DMS79 treated with DMSO at 0.1 percent for 48 hours (cell line): ENCODE measurements around the gene FAM222A.

Experiments used
- DNase-seq: peaks from one replicate; lab custom pipeline; 2025; lab: John Stamatoyannopoulos, UW

The FAM222A gene

DNA sequence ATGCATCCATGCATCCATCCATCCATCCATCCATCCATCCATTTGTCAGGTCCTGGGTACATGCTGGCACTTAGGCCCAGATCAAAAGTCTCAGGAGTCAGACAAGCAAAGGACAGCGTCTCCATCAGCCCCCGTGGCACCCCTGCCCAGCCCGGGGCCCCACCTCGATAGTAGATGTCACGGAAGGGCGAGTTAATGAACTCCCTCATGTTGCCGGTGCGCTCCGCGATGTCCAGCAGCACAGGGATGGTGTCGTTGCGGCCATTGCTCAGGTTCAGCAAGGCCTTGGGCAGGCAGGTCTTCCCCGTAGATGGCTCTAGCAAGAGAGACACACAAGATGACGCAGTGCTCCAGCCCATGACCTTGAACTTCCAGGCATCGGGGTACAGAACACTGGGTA lies 89.2 kb downstream of the FAM222A start:
- no peak for DNase-seq

DNA sequence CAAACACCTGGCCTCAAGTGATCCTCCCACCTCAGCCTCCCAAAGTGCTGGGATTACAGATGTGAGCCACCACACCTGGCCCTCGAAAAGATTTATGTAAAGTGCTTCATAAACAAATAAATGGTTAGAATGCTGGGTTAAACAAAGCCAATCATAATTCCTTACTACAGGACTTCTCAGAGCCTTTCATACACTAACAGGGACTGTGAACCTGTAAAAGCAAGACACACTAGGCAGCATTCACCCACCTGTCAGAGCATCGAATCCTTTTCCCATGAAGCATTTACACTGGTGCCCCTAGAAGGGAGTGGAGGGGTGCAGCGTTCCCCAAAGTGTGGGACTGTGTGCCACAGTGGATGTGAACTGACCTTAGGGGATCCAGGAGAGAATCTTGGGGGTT lies 90.1 kb downstream of the FAM222A start:
- no peak for DNase-seq

DNA sequence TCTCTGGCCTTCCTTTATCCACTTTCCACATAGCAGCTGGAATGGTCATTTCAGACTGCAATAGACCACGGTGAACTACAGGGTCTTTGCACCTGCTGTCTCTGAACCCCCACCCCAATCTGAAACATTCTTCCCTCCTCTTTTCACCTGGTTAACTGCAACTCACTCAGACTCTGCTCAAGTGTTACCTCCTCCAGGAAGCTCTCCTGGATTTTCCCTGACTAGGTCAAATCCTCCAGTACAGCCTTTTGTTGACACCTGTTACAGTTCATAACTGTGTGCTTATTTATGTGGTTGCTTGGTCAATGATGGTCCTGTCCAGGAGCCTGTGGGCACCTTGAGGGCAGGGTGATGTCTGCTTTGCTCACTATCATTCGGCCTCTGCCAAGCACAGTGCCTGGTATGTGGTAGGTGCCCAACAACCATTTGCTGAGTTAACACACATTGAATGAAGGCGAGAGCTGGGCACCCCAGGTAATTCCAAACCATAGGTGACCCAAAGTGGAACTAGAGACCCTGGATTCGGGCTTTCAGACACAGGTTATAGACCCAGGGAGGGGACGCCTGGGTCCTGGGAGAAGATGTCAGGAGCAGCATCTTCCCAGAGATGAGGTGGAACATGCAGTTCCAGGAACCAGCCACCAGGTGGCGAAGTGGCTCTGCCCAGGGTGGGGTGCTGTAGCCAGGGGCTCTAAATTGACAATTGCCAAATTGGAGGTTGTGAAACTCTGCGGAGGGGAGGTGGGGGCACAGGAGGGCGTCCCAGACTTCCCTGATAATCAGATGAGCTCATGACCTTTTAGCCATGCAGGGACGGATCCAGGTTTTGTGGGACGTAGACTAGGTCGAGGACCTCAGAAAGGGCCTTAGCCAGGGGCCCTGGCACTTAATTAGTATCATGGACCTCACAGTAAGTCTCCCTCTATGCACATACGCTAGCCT lies 91.5 kb downstream of the FAM222A start:
- peak; percentile 51 for DNase-seq

DNA sequence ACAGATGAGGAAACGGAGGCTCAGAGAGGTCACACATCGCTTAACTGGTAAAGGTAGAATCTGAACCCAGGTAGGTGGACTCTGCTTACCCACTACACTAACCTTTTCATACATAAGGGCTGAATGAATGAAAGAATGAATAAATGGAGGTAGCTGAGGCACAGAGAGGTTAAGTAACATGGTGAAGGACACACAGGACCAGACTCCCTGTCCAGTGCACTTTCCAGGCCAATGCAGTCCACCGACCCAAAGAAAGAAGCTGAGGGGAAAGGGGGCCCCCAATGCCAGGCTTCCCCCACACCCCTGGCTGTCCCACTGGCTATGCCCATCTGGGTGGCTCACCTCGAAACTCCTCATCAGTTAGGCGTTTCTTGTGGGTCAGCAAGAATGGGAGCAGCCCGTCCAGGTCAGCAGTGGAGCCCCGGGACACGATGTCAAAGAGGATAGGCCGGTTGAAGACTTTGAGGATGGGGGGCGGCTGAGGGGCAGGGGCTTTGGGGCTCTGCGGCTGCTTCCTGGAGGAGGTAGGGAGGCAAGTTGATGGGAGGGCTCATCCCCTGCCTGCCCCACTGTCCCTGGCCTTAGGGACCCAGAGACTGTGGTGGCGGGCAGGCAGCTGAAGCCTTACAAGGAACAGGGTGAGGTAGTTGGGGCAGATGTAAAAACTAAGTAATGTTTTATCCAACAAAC lies 94.5 kb downstream of the FAM222A start:
- DNase-seq, result no peak

DNA sequence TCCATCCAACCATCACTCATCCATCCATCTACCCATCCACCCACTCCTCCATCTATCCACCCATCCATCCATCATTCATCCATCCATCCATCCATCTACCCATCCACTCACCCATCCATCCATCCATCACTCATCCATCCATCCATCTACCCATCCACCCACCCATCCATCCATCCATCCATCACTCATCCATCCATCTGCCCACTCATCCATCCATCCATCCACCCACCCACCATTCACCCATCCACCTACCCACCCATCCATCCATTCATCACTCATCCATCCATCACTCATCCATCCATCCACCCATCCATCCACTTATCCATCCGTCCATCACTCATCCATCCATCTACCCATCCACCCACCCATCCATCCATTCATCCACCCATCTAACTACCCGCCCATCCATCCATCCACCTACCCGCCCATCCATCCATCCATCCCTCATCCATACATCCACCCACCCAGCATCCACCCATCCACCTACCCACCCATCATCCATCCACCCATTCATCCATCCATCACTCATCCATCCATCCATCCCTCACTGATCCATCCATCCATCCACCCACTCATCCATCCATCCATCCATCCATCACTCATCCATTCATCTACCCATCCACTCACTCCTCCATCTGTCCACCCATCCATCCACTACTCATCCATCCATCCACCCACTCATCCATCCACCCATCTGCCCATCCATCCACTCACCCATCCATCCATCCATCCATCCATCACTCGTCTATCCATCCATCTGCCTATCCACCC lies 95.4 kb downstream of the FAM222A start:
- DNase-seq, result no peak

DNA sequence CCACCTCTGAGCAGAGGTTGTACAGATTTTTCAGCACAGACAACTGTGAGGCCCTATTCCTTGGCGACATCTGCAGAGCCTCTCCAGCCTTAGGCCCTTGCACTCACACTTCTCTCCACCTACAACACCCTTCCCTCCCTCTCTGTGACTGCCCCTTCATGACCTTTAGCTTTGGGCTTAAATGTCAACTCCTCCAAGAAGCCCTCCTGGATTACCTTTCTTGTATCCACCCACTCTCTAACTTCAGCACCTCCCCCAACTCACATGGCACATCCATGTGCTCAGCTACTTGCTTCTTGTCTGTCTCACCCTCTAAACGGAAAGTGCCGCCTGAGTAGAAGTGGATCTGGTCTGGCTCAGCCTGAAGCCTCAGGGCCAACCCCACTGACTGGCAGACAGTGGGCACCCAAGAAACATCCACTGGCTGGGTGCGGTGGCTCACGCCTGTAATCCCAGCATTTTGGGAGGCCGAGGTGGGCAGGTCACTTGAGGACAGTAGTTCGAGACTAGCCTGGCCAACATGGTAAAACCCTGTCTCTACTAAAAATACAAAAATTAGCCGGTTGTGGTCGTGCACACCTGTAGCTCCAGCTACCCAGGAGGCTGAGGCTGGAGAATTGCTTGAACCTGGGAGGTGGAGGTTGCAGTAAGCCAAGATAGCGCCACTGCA lies 97.5 kb downstream of the FAM222A start:
- DNase-seq, result no peak

DNA sequence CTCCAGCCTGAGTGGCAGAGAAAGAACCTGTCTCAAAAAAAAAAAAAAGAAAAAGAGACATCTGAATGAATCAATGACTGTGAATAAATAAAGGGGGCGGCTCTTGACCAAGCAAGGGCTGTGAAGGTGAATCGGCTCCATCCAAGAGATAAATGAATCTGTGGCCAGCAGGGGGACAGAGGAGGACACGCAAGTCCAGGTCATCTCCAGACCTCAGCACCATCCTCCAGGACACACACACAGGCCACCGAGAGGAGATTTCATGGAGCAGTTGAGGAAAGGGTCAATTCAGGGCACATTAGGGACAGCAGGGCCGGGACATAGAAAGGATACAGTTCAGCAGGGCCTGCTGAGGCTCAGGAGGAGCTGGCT lies 98.0 kb downstream of the FAM222A start:
- DNase-seq, result no peak

DNA sequence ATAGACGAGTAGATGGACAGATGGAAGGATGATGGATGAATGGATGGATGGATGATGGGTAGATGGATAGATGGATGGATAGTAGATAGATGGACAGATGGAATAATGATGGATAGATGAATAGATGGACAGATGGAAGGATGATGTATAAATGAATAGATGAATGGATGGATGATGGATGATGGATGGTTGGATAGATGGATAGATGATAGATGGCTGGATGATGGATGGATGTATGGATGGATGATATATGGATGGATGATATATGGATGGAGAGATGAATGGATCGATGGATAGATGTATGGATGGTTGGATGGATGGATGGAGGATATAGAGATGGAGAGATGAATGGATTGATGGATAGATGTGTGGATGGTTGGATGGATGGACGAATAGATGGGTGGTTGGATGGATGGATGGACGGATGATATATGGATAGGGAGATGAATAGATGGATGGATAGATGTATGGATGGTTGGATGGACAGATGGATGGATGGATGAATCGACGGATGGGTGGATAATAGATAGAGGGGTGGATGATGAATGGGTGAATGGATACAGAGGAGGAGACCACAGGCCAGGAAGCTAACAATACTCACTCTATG lies 100.3 kb downstream of the FAM222A start:
- DNase-seq, result no peak

DNA sequence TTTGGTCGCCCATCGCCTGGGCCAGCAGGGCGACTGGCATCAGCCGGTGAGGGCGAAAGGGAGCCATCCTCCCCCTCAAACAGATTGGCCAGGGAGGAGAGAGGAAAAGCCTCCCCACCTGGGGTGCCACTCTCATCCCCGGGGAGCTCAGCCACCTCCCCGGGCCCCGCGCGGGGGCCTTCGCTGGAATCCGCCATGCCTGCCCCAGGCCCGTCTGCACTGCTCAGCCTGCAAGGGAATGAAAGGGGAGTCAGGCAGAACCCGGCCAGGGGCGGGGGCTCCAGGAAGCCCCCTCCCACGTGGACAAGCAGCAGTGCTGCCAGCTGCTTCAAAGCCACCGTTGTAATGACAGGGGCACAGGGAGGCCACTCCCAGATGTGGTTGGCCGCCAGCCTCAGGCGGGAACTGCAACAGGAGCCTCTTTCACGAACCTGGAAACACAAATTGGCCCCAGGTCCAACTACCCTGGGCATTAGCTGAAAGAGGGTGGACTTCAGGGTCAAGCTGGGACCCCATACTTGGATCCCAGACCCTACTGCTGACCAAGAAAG lies 101.0 kb downstream of the FAM222A start:
- DNase-seq, result no peak

DNA sequence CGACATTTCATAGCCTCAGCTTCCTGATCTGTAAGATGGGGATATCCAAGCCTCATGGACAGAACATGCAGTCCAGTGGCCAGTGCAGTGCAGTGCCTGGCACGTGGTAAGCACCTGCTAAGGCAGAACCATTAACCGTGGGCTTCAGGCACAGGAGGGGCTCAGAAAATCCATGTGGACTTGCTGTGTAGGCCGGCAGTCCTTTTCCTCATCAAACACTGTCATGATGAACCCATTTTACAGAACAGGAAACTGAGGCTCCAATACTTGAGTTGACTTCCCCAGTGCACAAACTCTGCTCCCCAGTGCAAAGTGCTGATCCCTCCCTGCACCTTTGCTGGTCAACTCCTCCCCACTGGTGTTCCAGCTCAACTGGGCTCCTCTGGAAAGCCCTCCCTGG lies 101.6 kb downstream of the FAM222A start:
- no peak for DNase-seq

DNA sequence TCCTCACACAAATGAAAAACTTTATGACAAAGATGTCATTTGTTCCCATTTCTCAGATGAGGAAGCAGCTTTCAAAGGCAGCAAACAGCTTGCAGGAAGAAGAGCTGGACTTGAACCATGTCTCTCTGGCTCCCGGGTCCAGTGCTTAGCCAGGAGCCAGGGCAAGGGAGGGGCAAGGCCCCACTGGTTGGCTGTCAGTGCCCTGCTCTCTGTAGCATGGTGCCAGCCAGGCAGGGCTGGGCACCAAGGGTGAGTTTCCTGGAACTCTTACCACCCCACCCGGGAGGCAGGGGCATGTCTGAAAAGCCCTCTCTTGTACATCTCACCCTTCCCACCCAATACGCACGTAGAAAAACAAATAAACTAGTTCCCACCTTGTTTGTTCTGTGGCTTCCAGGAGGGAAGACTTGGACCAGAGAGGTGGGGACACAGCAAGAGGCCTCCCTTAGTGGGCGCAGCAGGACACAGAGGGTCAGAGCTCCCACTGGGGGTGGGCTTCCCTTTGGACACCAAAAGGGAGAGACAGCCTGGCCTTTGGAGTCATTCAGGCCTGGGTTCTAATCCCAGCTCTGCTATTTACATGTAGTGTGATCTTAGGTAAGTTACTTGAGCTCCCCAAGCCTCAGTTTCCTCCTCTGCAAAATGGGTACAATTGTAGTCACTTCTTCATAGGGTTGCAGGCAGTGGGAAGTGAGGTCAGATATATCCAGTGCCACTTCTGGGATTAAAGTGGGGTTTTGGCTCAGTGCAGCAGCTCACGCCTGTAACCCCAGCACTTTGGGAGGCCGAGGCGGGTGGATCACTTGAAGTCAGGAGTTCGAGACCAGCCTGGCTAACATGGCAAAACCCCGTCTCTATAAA lies 102.4 kb downstream of the FAM222A start:
- no peak for DNase-seq

DNA sequence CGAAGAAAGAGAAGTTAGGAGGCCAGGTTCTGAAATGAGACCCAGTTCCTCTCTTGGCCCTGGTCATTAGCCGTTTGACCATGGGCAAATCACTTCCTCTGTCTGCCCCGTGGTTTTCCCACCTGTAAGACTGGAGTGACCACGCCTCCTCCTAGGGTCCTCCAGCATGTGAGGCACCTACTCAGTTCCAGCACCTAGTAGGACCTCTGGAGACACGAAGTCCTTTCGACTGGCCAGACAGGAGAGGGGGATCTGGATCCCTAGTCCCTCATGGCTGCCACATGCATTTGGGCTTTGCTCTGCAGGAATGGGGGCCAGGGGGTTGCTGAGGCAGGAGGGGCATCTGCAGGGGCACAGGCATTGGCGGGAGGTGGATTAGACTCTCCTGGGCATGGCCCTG lies 103.2 kb downstream of the FAM222A start:
- DNase-seq, result no peak

DNA sequence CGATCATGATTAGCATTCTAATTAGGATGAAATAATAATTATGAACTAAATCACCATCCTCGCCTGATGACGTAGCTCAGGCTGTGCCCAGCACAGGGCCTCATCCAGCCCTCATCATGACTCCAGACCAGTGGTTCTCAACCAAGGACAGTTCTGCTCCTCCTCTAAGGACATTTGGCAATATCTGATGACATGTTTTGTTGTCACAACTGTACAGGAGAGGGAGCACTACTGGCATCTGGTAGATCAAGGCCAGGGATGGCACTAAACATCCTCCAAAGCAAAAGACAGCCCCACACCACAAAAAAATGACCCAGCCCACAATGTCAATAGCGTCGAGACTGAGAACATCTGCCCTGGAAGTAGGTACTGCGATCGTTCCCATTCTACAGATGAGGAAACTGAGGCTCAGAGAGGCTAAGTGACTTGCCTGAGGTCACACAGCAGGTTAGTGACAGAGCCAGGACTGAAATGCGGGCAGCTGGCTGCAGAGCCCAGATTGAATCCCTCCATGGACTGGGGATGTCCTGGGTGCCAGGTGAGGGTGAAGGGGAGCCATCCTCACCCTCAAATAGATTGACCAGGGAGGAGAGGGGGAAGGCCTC lies 104.1 kb downstream of the FAM222A start:
- DNase-seq, result no peak

DNA sequence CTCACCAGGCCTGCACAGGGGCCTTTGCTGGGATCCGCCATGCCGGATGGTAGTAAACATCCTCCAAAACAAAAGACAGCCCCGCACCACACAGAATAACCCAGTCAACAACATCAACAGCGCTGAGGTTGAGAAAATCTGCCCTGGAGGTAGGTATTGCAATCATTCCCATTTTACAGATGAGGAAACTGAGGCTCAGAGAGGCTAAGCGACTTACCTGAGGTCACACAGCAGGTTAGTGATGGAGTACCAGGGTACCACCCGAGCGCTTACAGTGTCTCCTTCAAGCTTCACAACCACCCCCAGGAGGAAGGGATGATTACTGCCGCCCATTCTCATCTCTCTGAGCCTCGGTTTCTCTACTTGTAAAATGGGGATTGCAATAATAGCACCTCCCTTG lies 104.6 kb downstream of the FAM222A start:
- DNase-seq, result no peak

DNA sequence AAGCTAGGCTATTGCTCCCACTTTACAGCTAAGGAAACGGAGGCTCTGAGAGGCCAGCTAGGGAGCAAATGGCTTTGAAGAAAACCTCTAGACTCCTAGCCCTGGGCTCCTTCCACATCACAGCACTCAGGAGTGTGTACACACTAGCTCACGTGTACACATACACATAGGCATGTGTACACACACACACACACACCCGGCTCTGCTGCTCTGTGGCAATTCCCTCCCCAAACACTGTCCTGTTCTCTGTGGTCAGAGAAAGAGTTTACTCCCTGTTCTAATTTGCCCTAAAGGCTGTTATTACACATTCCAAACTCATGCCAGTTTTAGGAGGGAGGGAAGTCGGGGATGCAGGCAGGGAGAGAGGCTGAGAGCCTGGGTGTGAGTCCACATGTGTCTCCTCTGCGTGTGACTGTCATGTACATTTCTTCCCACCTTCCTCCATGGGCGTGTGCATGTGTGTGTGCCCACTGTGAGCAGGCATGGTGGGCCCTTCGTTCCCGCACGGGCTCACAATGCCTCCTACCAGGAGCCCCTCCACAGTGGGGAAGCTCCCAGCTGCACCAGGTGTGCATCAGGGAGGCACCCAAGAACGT lies 105.4 kb downstream of the FAM222A start:
- DNase-seq, result no peak
